Suprapubic skin (tissue), 4 donors: Measurements from ENCODE around the gene ATF5. TPM values are rescaled to one million over a fixed set of nuclear protein-coding genes. Genes with fewer than 3 reads are reported as not detected.

Experiments
- DNase-seq, 2 donors: peaks; one replicate each; pipeline ENCODE4 v3.0.0-alpha.2; 2019; ENCODE audit warnings: low spot score in 2 of 2
- H3K27ac ChIP-seq: fragments of 200-600 bp; sonication (generic); one replicate; pipeline ENCODE4 v1.5.1; 2019
- H3K27me3 ChIP-seq: fragments of 200-600 bp; sonication (generic); one replicate; pipeline ENCODE4 v1.5.1; 2019
- H3K36me3 ChIP-seq: fragments of 200-600 bp; sonication (generic); one replicate; pipeline ENCODE4 v1.5.1; 2019
- H3K4me1 ChIP-seq: fragments of 200-600 bp; sonication (generic); one replicate; pipeline ENCODE4 v1.5.1; 2019
- H3K4me3 ChIP-seq: fragments of 200-600 bp; sonication (generic); one replicate; pipeline ENCODE4 v1.5.1; 2019; ENCODE audit warnings: mild to moderate bottlenecking
- H3K9me3 ChIP-seq: fragments of 200-600 bp; sonication (generic); one replicate; pipeline ENCODE4 v1.5.1; 2019
- CTCF ChIP-seq, 2 donors: fragments of 200-600 bp in 1 of 2; fragments of 450-650 bp in 1 of 2; sonication (generic) in 1 of 2; IDR thresholded peaks; one replicate each; pipeline ENCODE4 v1.5.1; 2016 to 2019; ENCODE audit warnings: antibody characterized with exemption in 2 of 2, mild to moderate bottlenecking in 1 of 2, moderate library complexity in 1 of 2
- EP300 ChIP-seq: sonication (generic); formaldehyde crosslinking; IDR thresholded peaks from one replicate; pipeline ENCODE4 v1.6.1; 2017; ENCODE audit warnings: antibody characterized with exemption
- POLR2A ChIP-seq, 2 donors: fragments of 450-650 bp; IDR thresholded peaks; one replicate each; pipeline ENCODE4 v1.6.1; 2017; ENCODE audit warnings: antibody characterized with exemption in 2 of 2, mild to moderate bottlenecking in 2 of 2, moderate library complexity in 2 of 2
- POLR2AphosphoS5 ChIP-seq, 3 donors: sonication (generic); formaldehyde crosslinking; IDR thresholded peaks; one replicate each; pipeline ENCODE4 v1.6.1; 2017; ENCODE audit warnings: antibody characterized with exemption in 3 of 3
- WGBS: methylation state at CpG from one replicate; pipeline ENCODE4 v1.1.5; 2018; 5-methylcytosine and 5-hydroxymethylcytosine counted together
- total RNA-seq, 4 donors: library from RNA; depleted of rRNA; stranded (reverse); fragments of >200 nt; gene quantifications; one replicate each; pipeline ENCODE4 v1.1.0, GENCODE V29; 2016

The ATF5 gene
- total RNA-seq, 4 donors from 2014 or later = 4.5 to 9.1 (median 6.7) TPM

- H3K4me1 ChIP-seq = no peaks in the 10 kb centered on the region
- 85% methylated on average over 21 of the region's 21 CpGs for WGBS
- H3K9me3 ChIP-seq = no peaks in the 10 kb centered on the region
- H3K36me3 ChIP-seq = peaks cover 60% of the 10 kb centered on the region
- no peaks in the 10 kb centered on the region for H3K27me3 ChIP-seq
- TF ChIP-seq POLR2A (IDR thresholded peaks at IDR 0.05) (no peak), EP300 (no peak), CTCF (IDR thresholded peaks at IDR 0.05) (no peak), POLR2AphosphoS5 (IDR thresholded peaks at IDR 0.05) (no peak)
- no peak overlapping the region for H3K4me3 ChIP-seq
- DNase-seq = no peak
- no peak overlapping the region for H3K27ac ChIP-seq
Observed at GRCh38 chr19:49916839-49917733, 11.9 kb upstream of the ATF5 start.

GRCh38 chr19:49918089-49918488 lies 10.9 kb upstream of the ATF5 start:
- no peak overlapping the region for H3K4me3 ChIP-seq
- 91% methylated on average over 8 of the region's 8 CpGs for WGBS
- H3K9me3 ChIP-seq = no peaks in the 10 kb centered on the region
- peaks cover 63% of the 10 kb centered on the region for H3K36me3 ChIP-seq
- H3K4me1 ChIP-seq = no peaks in the 10 kb centered on the region
- no peak overlapping the region for H3K27ac ChIP-seq
- no peaks in the 10 kb centered on the region for H3K27me3 ChIP-seq
- DNase-seq = no peak
- no peak for TF ChIP-seq POLR2A (IDR thresholded peaks at IDR 0.05)
- no peak for TF ChIP-seq CTCF (IDR thresholded peaks at IDR 0.05)
- TF ChIP-seq EP300 = no peak
- TF ChIP-seq POLR2AphosphoS5 (IDR thresholded peaks at IDR 0.05) = no peak

- DNase-seq = no peak
- no peak overlapping the region for H3K4me3 ChIP-seq
- no peaks in the 10 kb centered on the region for H3K27me3 ChIP-seq
- H3K27ac ChIP-seq = no peak overlapping the region
- peaks cover 63% of the 10 kb centered on the region for H3K36me3 ChIP-seq
- TF ChIP-seq POLR2AphosphoS5 (IDR thresholded peaks at IDR 0.05) (no peak), POLR2A (IDR thresholded peaks at IDR 0.05) (no peak), CTCF (IDR thresholded peaks at IDR 0.05) (no peak), EP300 (no peak)
- 91% methylated on average over 24 of the region's 24 CpGs for WGBS
- H3K9me3 ChIP-seq = no peaks in the 10 kb centered on the region
- peaks cover 8% of the 10 kb centered on the region for H3K4me1 ChIP-seq
Observed at GRCh38 chr19:49920624-49921363, 8.2 kb upstream of the ATF5 start.

- Histone ChIP-seq H3K27ac (no peak overlapping the region), H3K9me3 (no peaks in the 10 kb centered on the region), H3K4me1 (peaks cover 8% of the 10 kb centered on the region), H3K27me3 (no peaks in the 10 kb centered on the region), H3K4me3 (no peak overlapping the region), H3K36me3 (peaks cover 59% of the 10 kb centered on the region)
- no peak for DNase-seq
- TF ChIP-seq POLR2A (IDR thresholded peaks at IDR 0.05) = no peak
- TF ChIP-seq POLR2AphosphoS5 (IDR thresholded peaks at IDR 0.05) = no peak
- no peak for TF ChIP-seq EP300
- TF ChIP-seq CTCF (IDR thresholded peaks at IDR 0.05) = no peak
- WGBS = 93% methylated on average over 9 of the region's 22 CpGs
Observed at GRCh38 chr19:49921871-49922795, 6.9 kb upstream of the ATF5 start.
